Sigmoid colon (tissue), 7 donors: ENCODE measurements around the gene CTXN3. TPM values are rescaled to one million over a fixed set of nuclear protein-coding genes. Genes with fewer than 3 reads are reported as not detected.

Experiments used
- DNase-seq: peaks from one replicate; pipeline ENCODE4 v3.0.0-alpha.2; 2019
- H3K27ac ChIP-seq, 4 donors: fragments of 200-600 bp; sonication (generic); one replicate each; pipeline ENCODE4 v1.5.1; 2016 to 2019; ENCODE audit warnings: mild to moderate bottlenecking in 1 of 4
- H3K27me3 ChIP-seq, 3 donors: fragments of 200-600 bp; sonication (generic); one replicate each; pipeline ENCODE4 v1.5.1; 2019; ENCODE audit warnings: mild to moderate bottlenecking in 1 of 3
- H3K36me3 ChIP-seq, 4 donors: fragments of 200-600 bp; sonication (generic); one replicate each; pipeline ENCODE4 v1.5.1; 2016 to 2019
- H3K4me1 ChIP-seq, 4 donors: fragments of 200-600 bp; sonication (generic); one replicate each; pipeline ENCODE4 v1.5.1; 2017 to 2019
- H3K4me3 ChIP-seq, 4 donors: fragments of 200-600 bp; sonication (generic); one replicate each; pipeline ENCODE4 v1.5.1; 2017 to 2019; ENCODE audit warnings: mild to moderate bottlenecking in 2 of 4, moderate library complexity in 1 of 4
- H3K9me3 ChIP-seq, 4 donors: fragments of 200-600 bp in 3 of 4; sonication (generic) in 3 of 4; one replicate each; pipeline versions ENCODE4 v1.5.1 to v1.6.1; 2013 to 2019
- EP300 ChIP-seq, 4 donors: sonication (generic); formaldehyde crosslinking; IDR thresholded peaks; one replicate each; pipeline ENCODE4 v1.6.1; 2017; ENCODE audit warnings: antibody characterized with exemption in 4 of 4
- POLR2A ChIP-seq, 2 donors: fragments of 450-650 bp; IDR thresholded peaks; one replicate each; pipeline ENCODE4 v1.6.1; 2016; ENCODE audit warnings: antibody characterized with exemption in 2 of 2, mild to moderate bottlenecking in 2 of 2, moderate library complexity in 2 of 2
- POLR2AphosphoS5 ChIP-seq, 4 donors: sonication (generic); formaldehyde crosslinking; IDR thresholded peaks; one replicate each; pipeline ENCODE4 v1.6.1; 2017; ENCODE audit warnings: antibody characterized with exemption in 4 of 4
- WGBS, 2 donors: extraction: QIAGEN DNeasy Blood & Tissue Kit; methylation state at CpG; one replicate each; pipeline ENCODE4 v1.1.7; 2013; 5-methylcytosine and 5-hydroxymethylcytosine counted together
- intact Hi-C: fragments of 100-400 bp; cut with DNase I; formaldehyde crosslinking; loops from one replicate; pipeline ENCODE4 v1.15.1; 2023
- polyA plus RNA-seq, 3 donors: library from polyadenylated mRNA; stranded (reverse); fragments of 200-250 nt; gene quantifications; one replicate each; pipeline ENCODE4 v1.2.3, GENCODE V29; 2013
- total RNA-seq, 4 donors: library from RNA; depleted of rRNA; stranded (reverse); fragments of >200 nt; gene quantifications; one replicate each; pipeline ENCODE4 v1.1.0, GENCODE V29; 2016
- TF ChIP-seq, protein P1 (sequence below), 4 experiments: fragments of 450-650 bp in 3 of 4; fragments of 200-600 bp in 1 of 4; IDR thresholded peaks; one replicate each; pipeline ENCODE4 v1.5.1; 2016 to 2019; ENCODE audit warnings: antibody characterized with exemption in 4 of 4, mild to moderate bottlenecking in 3 of 4, moderate library complexity in 2 of 4
- donor health status: healthy with polysubstance abuse.
- donor health status: Bipolar disorder and iron deficiency.
- donor health status: healthy.

CTXN3 gene
- not detected for total RNA-seq
- not detected for polyA plus RNA-seq

DNA sequence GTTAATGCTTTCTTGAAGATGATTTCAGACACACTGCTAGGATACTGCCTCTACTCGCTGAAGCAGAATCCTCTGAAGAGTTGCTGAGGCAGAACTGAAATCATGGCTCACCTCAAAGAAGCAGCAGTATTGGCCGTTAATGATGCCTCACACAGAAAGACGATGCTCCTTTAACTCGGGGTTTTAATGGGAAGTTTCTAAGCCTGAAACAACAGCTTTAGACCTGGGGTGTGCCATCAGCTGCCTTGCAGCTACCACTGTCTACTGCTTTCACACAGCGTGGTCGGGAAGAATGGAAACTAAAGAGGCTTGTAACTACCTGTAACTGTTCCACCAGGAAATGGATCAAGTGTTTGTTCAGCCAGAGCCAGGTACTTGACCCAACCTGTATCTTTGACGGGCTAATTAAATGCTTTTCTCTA is at the start of gene CTXN3:
CTXN3 (plus strand) TSS at position 65 of the 422 bp plus-strand sequence. CDS start 8,440 bp downstream, outside the sequence.
- 19 to 72% methylated on average over 7 of the region's 7 CpGs for WGBS, 2 donors
- H3K27ac ChIP-seq = peak within 1 kb of the TSS; percentile 59 to 78 (median 72)
- H3K36me3 ChIP-seq = no peaks in the 10 kb centered on the region
- no peak for DNase-seq
- peaks cover 0 to 82% (median 58%) of the 10 kb centered on the region in 4 donors for H3K4me1 ChIP-seq
- no peaks in the 10 kb centered on the region for H3K9me3 ChIP-seq
- no peak for TF ChIP-seq EP300 (IDR thresholded peaks at IDR 0.05)
- H3K27me3 ChIP-seq = no peaks in the 10 kb centered on the region
- intact Hi-C loops = no loop called here
- H3K4me3 ChIP-seq = no peak within 1 kb of the TSS

DNA sequence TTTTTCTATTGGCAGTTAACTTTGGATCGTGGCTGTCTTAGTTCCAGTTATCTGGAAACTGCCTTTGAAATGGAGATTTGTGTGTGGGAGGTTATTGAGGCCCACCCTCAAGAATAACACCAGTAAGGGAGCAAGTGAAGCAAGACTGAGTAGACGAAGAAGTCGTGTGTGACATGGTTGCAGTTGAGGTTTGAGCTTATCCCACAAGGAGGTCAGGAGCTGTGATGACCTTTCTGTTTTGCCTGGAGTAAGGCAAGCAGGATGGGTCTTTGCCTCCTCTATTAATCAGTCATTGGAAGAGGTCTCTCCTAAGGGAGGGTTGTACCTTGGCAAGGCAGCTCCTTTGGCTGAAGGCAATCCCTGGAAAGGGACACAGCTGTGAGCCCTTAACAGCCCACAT is 49.6 kb upstream of the CTXN3 start:
- Histone ChIP-seq H3K4me3 (no peak overlapping the region), H3K27ac (no peak overlapping the region), H3K4me1 (peaks cover 0 to 24% (median 8%) of the 10 kb centered on the region in 4 donors), H3K27me3 (no peaks in the 10 kb centered on the region), H3K36me3 (no peaks in the 10 kb centered on the region), H3K9me3 (no peaks in the 10 kb centered on the region)
- WGBS, 2 donors = 85 to 90% methylated on average over 3 of the region's 3 CpGs
- DNase-seq = no peak
- intact Hi-C loops = no loop called here
- TF ChIP-seq, protein P1, sequence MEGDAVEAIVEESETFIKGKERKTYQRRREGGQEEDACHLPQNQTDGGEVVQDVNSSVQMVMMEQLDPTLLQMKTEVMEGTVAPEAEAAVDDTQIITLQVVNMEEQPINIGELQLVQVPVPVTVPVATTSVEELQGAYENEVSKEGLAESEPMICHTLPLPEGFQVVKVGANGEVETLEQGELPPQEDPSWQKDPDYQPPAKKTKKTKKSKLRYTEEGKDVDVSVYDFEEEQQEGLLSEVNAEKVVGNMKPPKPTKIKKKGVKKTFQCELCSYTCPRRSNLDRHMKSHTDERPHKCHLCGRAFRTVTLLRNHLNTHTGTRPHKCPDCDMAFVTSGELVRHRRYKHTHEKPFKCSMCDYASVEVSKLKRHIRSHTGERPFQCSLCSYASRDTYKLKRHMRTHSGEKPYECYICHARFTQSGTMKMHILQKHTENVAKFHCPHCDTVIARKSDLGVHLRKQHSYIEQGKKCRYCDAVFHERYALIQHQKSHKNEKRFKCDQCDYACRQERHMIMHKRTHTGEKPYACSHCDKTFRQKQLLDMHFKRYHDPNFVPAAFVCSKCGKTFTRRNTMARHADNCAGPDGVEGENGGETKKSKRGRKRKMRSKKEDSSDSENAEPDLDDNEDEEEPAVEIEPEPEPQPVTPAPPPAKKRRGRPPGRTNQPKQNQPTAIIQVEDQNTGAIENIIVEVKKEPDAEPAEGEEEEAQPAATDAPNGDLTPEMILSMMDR (IDR thresholded peaks at IDR 0.05) = no peak
- no peak for TF ChIP-seq POLR2AphosphoS5 (IDR thresholded peaks at IDR 0.05)
- TF ChIP-seq EP300 (IDR thresholded peaks at IDR 0.05) = no peak
- no peak for TF ChIP-seq POLR2A (IDR thresholded peaks at IDR 0.05)

DNA sequence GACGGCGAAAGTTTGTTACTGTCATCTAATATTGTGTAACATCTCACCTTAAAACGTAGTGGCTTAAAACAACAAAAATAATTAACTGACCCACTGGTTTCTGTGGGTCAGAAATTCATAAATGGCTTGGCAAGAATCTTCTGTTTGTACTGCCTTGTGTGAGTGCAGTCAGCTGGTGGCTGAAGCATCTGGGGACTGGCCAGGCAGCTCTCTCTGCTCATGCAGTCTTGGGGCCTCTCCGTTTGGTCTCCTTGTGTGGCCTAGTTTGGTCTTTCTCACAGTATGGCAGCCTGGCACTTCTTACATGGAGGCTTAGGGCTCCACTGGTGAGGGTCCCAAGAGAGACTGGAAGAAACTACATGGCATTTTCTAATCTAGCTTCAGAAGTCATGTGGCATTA is 49.0 kb upstream of the CTXN3 start:
- Histone ChIP-seq H3K4me3 (no peak overlapping the region), H3K9me3 (no peaks in the 10 kb centered on the region), H3K27ac (no peak overlapping the region), H3K36me3 (no peaks in the 10 kb centered on the region), H3K4me1 (peaks cover 0 to 24% (median 8%) of the 10 kb centered on the region in 4 donors), H3K27me3 (no peaks in the 10 kb centered on the region)
- TF ChIP-seq POLR2A (IDR thresholded peaks at IDR 0.05) (no peak), EP300 (IDR thresholded peaks at IDR 0.05) (no peak), POLR2AphosphoS5 (IDR thresholded peaks at IDR 0.05) (no peak)
- TF ChIP-seq, protein P1 (IDR thresholded peaks at IDR 0.05) = no peak
- intact Hi-C loops = no loop called here
- DNase-seq = peak; percentile 67
- 84 to 86% methylated on average over 4 of the region's 4 CpGs for WGBS, 2 donors

DNA sequence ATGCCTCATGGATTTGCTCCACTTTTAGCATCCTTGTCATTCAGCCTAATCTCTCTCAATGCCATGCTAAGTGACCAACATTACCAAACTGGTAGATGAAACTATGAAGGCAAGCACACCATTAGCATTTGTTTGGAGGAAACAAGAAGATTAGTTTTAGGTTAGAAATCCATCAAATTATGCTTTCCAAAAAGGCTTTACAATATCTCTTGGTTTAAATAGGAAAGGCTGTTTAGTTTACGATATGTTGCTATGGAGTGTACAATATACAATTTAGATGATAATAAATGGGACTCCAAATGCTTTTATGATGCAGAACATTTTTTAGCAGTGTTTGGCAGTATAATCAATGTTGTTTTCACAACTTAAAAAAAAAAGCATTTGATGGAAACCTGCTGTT is 47.8 kb upstream of the CTXN3 start:
- intact Hi-C loops = no loop called here
- Histone ChIP-seq H3K9me3 (no peaks in the 10 kb centered on the region), H3K27ac (no peak overlapping the region), H3K4me1 (peaks cover 0 to 31% (median 10%) of the 10 kb centered on the region in 4 donors), H3K4me3 (no peak overlapping the region), H3K36me3 (no peaks in the 10 kb centered on the region), H3K27me3 (no peaks in the 10 kb centered on the region)
- WGBS, 2 donors = 71 to 72% methylated on average over 1 of the region's 1 CpG
- no peak for DNase-seq
- TF ChIP-seq, protein P1 (IDR thresholded peaks at IDR 0.05) = no peak

DNA sequence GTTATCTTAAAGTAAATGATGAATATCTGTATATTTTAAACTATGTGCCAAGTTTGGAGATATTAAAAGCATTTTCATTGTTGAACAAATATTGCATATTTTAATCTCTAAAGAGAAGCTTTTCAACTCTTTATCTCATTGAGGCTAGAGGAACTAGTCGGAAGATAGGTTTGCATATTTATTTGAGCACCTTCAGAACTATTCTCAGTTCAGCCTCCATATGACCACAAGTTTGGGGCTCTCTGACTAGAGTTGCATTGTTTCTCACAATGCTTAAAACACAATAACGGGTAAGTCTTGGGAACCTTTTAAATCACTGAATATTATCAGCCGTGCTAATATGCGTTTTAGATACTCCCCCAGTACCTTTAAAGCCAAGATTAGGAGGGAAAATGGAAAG is 47.3 kb upstream of the CTXN3 start:
- intact Hi-C loops = no loop called here
- Histone ChIP-seq H3K4me1 (peaks cover 0 to 32% (median 11%) of the 10 kb centered on the region in 4 donors), H3K4me3 (no peak overlapping the region), H3K27me3 (no peaks in the 10 kb centered on the region), H3K36me3 (no peaks in the 10 kb centered on the region), H3K9me3 (no peaks in the 10 kb centered on the region), H3K27ac (no peak overlapping the region)
- TF ChIP-seq, protein P1 (IDR thresholded peaks at IDR 0.05) = no peak
- no peak for TF ChIP-seq POLR2AphosphoS5 (IDR thresholded peaks at IDR 0.05)
- no peak for TF ChIP-seq POLR2A (IDR thresholded peaks at IDR 0.05)
- no peak for TF ChIP-seq EP300 (IDR thresholded peaks at IDR 0.05)
- DNase-seq = no peak
- WGBS, 2 donors = 89 to 92% methylated on average over 4 of the region's 4 CpGs
